GM18505 (cell line): Measurements from ENCODE around the gene CALCOCO1.

Source experiments
- ATAC-seq: cut with Tn5 transposase; IDR thresholded peaks from one replicate; pipeline ENCODE4 v1.9.1; 2021; ENCODE audit not compliant: unreplicated experiment
- POLR2A ChIP-seq: IDR thresholded peaks from 4 replicates; pipeline ENCODE4 v1.6.1; 2011; ENCODE audit warnings: borderline replicate concordance; ENCODE audit not compliant: insufficient read depth, insufficient read length; ENCODE audit errors: extremely low read depth

CALCOCO1 gene

DNA sequence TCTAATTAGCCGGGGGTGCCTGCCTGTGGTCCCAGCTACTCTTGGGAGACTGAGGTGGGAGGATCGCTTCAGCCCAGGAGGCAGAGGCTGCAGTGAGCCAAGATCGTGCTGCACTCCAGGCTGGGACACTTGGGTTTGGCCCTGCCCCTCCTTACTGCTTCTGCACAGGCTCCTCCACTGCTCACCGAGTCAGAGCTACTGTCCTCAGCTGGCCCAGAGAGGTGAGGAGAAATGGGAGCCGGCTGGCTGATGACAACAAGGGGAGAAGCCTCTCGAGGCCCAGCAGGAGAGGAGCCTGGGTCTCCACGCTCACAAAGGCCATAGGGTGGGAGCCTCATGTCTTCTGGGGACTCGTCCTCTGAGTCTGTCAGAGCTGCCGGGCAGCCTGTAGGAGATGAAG, 13.7 kb downstream of the CALCOCO1 start:
- no peak for ATAC-seq
- no peak for TF ChIP-seq POLR2A

DNA sequence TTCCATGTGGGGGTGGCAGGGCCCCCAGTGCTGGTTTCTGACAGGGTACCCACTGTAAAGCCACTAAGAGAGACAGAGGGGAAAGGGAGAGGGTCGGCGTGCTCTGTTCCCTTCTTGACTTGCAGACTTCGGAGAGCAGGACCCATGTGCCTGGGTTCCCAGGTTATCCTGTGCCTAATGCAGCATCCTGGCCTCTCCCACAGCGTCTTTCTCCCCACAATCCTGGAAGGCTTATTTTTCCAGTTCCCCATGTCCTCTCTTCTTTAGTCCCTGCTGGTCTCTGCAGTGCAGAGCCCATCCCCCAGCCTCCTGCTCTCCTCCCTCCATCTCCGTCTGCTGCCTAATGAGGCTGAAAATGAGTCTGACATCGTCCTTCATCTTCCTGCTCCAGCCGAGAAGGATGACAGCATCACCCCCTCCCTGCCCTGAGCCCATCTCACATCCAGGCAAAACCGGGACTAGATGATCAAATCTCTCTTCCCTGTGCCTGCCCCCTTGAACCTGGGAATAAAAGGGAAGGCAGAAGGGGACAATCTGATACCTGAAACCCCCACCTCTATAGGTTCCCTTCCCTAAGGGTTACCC, 15.1 kb downstream of the CALCOCO1 start:
- no peak for ATAC-seq
- no peak for TF ChIP-seq POLR2A

DNA sequence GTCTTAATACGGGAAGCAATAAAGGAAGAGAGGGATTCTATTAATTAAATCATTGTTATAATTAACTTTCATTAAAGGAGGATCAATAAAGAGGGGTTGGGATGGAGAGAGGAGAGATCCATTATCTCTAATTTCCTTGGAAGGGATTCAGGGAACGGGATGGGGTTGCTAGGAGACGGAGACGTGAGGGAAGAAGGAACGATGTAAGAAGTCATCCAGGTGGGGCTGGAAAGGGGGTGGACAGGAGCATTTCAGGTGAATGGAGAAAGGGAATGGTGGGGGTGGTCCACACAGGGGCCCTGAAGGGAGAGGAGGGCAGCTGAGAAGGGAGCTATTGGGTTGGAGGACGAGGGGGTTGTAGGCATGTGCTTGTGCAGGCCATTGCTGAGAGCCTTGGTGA, 17.2 kb downstream of the CALCOCO1 start:
- no peak for TF ChIP-seq POLR2A
- no peak for ATAC-seq

DNA sequence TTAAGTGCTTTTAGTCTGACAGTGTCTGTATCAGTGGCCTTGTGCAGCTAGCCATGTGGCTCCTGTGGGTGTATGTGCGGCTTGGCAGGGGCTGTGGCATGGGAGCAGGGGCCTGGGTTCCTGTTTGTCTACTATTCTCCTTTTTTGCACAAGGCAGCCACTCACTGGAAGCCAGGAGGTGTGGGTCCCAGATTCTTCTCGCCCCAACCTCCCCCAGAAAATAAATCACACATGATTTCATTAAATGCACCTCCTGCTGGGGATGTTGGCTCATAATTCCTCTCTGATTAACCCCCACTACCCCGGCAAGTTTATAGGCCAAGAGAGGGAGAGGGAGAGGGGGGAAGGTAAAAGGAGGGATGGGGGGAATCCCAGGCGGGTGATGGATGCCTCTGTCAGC, 17.6 kb downstream of the CALCOCO1 start:
- ATAC-seq, result no peak
- no peak for TF ChIP-seq POLR2A

DNA sequence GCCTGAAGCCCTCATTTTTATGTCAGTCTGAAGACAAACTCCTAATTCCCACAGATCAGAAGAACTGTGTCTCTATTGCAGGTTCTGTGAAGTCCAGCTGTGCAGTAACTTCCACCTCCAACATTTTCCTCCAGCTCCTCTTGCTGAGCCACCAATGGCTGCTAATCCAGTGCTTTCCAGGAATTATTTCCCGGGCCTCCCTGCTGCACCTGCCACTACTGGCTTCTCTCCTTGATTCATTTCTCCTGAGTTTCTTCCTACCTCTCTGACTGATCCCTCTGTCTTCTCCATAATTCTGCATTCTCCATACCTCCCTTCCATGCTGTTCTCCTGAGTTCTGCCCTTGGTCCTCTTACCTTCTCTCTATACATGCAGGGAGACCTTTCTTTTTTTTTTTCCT, 21.2 kb downstream of the CALCOCO1 start:
- no peak for ATAC-seq

DNA sequence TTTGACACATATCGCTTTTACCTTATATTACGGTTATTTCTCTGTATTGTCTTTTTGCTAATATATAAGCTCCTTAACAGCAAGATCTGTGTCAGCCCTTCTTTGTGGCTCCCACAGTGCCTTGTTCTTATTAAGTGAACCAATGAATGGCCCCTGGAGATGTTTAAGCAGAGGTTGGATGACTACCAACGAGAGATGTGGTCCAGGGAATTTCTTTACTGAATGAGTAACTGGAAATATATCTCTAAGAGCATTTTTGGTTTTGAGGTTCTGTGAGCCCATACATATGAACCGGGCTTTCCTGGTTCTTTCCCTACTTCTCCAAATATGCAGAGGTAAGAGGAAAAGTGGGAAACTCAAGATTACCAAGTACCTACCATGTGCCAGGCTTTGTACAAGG, 23.5 kb downstream of the CALCOCO1 start:
- TF ChIP-seq POLR2A, result no peak
- ATAC-seq, result no peak

More for the DNA sequence above, 21.2 kb downstream of the CALCOCO1 start:
- TF ChIP-seq POLR2A, result no peak

DNA sequence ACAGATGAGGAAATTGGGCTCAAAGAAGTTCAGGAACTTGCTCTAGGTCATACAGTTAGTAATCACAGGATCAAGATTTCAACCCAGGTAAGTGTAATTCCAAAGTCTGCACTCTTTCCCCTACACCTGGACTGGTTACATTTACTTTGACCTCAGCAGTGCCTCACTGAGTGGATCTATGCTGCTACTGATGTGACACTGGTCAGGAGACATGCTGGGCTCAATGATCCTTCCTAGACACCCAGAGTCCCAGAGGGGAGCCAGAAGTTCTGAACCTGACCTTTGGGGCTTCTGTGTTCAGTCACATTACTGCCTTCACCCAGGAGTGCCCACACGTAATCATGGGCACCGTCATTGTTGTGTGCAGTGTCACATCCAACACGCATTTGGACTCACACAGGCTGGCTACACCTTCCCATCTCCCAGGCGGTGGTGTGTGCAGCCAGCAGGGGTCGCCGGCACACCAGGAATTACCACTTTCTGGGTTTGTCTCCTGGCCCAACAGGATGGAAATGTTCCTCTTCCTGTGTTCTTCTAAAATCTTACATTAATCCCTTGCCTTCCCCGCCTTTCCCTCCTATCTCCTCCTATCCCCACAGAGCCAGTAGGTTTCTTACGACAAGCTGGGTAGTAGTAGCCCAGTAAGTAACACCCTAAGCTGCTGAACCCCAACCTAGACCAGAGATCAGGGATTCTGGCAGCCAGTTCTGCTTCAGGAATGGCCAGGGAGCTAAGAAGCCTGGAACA, 25.6 kb downstream of the CALCOCO1 start:
- no peak for TF ChIP-seq POLR2A
- ATAC-seq, result no peak

DNA sequence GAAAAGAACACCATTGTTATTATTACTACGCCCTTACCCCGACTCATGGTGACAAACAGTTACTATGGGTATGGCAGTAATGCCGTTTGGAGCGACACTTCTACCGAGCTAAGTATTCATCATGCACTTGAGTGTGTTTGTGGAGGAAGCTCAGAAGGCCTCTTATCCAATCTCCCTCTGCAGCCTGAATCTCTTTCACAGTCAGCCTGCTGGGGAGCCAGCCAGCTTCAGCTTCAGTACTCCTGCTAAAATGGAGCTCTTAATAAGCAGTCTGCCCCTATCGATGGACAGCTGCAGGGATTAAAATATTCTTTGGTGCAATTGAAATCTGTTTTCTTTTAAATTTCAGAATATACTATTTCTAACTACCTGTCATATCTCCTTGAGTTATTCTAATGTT, 26.7 kb downstream of the CALCOCO1 start:
- no peak for ATAC-seq
- no peak for TF ChIP-seq POLR2A

DNA sequence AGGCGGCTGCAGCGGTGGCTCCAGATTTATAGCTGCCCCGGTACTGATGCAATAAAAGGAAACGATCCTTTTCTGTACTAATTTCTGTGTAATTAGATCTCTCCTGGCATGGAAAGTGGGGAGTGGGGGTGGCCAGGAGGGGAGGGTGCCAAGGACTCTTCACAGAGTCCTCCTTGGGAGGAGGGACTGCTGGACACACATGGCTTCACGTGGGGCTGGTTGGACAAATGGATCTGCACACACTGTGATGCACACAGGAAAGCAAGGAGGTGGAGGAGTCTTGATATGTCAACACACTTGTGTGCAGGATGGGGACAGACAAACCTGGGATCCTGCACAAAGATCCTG, 27.6 kb downstream of the CALCOCO1 start:
- ATAC-seq, result no peak
- no peak for TF ChIP-seq POLR2A

DNA sequence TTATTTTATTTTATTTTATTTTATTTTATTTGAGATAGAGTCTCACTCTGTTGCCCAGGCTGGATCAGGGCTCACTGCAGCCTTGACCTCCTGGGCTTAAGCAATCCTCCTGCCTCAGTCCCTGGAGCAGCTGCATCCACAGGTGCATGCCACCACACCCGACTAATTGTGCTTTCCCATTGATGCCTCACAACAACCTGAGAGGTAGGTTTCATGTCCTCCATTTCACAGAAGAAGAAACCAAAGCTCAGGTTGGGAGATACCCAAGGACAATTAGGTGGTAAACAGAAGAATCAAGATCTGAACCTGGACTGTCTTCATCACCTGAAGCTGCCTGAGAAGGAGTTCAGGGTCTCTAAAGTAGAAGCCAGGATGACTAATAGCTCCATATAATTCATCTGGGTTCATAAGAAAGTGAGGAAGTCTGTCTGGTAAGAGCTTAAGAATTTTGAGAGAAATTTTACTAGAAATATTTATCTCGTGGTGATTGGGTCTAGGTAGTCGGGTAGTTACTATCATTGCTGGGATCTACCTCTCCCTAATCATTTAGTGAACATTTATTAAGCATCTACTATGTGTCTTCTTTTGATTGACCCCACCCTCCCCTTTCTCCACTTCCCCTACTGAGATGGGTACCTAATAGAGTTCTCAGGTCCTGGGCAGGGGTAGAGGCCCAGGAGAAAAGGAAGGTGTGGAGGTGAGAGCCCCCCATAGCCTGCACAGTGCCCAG, 28.1 kb downstream of the CALCOCO1 start:
- no peak for ATAC-seq
- TF ChIP-seq POLR2A, result no peak

DNA sequence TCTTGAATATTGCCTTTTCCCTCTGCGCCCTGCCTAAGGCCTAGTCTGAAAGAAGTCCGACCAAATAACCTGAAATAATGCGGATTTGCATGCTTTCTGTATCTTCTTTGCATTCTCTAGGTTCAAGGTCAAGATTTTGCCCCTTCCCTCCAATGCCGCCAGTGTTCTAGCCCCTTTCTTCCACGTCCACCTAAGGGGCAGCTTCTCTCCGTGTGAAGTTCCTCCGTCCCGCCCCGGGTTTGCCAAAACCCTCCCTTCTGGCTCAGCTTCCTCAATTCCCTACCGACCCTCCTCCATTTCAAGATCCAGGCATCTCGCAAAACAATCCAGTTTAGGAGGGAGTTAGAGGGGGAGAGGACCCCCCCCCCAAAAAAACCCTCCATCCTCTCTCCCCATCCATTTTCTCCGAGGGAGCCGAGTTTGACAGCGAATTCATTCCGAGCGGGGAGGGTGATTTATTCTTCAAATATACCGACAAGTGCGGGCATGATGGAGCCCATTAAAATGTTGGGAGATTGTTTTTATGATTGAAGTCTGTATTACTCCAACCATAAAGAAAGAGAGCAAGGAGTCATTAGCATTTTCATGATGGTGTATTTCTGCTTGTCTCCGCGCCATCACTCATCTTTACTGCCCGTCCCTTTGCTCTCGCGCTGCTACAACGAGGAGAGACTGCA, 30.5 kb downstream of the CALCOCO1 start:
- ATAC-seq, result no peak
- TF ChIP-seq POLR2A, result no peak

DNA sequence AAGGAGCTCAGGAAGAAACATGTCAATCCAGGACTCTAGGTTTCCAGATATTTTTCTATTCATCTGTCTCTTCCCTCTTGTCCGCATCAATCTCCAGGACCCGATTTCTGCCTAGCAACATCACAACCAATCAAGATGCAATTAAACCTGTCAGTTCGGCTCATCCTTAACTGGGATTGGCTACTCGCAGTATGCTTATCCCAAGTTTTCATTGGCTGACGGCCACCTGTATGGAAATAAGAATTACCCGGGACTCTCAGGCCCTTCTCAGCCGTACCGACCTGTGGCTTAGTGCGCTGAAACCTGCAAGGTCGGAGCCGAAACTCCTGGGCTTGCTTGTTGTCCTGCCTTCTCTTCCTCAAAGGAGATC, 31.0 kb downstream of the CALCOCO1 start:
- no peak for ATAC-seq

More for the DNA sequence above, 31.0 kb downstream of the CALCOCO1 start:
- no peak for TF ChIP-seq POLR2A
